ENCODE measurements around the gene MRPL32.

Gene MRPL32

DNA sequence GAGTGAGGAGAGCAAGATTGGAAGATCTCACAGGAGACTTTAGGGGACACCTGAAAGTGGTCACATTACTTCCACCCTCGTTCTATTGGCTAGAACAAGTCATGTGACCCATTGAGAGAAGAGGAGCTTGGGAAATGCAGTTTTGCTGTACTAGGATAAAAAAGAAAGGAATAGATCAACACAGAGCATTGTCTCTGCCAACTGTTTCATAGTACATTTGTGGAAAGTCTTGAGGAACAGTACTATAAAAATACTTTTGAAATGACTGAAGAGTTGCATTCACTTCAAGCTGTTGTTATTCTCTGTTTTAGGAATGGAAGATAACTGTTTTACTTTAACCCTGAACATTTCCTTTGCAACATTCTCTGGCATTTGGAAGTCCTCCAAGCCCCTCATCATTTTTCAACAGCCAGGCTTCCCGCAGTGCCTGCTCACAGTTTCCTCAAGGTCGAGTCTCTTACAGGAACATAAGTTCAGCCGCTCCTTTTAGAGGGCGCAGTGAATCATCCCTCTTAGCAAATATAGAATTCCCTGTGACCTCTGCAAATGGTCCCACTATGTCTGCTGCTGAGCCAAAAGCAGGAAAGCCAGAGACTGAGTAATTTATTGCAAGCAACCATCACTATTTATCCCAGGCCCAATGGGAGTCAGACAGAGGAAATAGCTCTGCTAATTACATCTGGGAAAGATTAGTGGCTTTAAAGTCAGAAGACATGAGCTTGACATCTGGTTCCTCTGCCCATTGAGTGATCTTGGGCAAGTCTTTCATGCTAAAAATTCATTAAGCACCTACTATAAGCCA is 40.7 kb downstream of the MRPL32 start:
- no peak for DNase-seq

DNA sequence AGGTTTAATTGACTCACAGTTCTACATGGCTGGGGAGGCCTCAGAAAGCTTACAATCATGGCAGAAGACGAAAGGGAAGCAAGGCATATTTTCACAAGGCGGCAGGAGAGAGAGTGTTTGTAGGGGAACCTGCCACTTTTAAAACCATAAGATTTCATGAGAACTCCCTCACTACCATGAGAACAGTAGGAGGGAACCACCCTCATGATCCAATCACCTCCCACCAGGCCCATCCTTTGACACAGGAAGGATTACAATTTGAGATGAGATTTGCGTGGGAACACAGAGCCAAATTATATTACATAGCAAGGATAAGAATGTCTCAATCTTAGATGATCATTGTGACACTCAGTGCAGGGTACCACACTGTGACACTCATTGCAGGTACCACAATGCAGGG is 44.2 kb downstream of the MRPL32 start:
- no peak for DNase-seq

DNA sequence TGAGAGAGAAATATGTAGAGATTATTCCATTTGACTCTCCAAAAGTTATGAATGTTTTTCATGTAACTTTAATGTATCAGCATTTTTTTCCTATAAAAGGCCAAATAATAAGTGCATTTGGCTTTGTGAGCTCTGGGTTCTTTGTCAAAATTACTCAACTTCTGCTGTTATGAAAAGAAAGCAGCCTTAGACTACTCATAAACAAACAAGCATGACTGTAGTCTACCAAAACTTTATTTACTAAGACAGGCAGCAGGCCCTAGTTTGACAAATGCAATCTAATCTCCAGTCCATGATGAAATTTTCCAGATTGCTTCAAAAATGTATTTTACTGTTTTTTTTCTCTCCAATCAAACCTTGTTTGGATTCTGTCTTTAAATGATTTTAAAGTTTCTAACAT is 46.3 kb downstream of the MRPL32 start:
- DNase-seq = no peak

DNA sequence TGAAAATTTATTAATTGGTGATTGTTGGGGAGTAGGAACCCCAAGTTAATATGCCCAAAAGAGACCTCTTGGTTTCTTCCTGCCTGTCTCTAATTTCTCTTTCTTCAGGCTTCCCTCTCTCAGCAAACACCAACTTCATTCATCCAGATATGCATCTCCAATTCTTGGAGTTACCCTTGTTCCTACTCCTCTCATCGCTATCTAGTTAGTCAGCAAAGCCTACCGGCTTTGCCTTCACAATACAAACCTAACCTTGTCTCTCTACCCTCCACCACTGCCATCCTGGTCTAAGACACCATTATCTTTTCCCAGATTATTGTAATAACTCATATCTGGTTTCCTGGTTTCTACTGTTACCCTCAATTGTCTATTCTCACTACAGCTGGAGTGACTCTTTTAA is 47.9 kb downstream of the MRPL32 start:
- DNase-seq = no peak

DNA sequence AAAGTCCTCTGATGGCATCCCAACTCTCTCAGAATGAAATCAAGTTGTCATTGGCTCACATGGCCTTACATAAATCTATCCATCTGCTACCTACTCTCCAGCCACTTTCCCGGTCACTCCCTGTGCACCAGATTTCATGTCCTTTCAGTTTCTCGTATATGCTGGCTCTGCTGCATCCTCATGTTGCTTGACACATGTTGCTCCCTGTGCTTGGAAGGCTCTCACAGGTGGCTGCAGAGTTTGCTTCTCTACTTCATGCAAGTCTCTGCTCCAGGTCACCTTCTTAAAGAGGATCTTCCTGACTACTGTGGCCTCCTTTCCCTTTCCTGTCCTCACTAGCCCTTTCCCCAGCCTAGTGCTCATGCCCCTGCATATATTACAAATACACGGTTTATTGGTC is 48.3 kb downstream of the MRPL32 start:
- no peak for DNase-seq

DNA sequence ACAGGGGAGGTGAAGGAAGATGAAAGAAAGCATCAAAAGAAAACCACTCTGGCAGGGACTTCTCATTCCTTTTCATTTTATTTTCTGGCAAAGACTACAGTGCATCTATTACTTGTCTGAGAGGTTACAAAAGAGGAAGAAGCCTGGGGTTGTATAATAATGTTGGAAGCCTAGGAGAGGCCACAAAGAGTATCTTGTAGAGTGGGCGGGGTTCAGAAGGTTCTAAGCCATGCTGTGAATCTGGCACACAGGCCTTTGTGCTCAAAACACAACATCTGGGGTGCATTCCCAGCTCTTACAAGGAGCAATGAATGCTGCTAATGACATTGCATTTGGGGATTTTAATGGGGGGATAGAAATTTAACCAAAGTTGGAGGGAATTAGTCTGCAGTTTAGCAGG is 49.4 kb downstream of the MRPL32 start:
- DNase-seq = no peak

DNA sequence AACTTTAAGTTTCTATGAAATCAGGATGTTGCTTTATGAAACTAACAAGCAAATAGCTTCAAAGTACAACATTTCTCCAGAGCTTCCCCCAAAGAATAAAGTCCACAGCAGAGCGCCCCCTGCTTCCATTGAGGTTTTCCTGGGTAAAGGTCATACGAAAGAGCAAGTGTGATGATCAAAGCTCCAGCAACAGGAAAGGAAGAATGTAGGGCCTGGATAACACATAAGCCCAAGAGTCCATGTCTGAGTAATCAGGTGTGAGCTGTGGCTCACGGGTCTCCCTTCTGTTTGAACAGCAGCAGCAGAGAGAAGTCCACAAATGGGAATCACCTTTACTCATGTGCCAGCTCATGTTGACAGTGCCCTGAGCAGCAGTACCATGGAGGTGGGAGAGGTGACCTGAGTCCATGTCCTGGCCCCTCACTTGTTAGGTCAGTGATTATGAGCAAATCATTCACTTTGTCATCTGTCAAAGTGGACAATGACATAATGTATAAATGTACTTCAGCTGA is 50.5 kb downstream of the MRPL32 start:
- DNase-seq = no peak

DNA sequence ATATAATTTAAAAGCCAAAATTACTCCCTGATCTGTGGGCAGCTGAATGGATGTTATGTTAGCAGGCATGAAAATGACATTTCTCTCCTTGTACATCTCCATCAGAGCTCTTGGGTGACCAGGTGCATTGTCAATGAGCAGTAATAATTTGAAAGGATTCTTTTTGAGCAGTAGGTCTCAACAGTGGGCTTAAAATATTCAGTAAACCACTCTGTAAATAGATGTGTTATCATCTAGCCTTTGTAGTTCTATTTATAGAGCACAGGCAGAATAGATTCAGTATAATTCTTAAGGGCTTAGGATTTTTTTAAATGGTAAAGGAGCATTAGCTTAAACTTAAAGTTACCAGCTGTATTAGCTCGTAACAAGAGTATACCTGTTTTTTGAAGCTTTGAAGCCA is 52.0 kb downstream of the MRPL32 start:
- no peak for DNase-seq

DNA sequence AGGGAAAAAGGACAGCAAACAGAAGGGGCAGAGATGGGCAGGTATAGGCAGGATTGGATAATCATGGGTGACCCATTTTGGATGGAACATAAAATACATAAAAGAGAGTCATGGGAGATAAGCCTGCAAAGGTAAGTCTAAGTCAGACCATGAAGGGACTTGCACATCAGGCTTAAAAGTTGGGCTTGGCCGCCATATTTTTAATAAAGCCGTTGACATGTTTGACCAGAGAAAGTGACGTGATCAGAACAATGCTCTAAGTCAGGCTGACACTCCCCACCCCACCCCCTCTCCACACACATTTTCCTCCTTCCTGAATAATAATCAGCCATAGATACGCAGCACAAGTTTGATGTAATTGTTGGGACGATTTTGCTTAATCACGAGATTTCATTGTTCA is 54.0 kb downstream of the MRPL32 start:
- DNase-seq = no peak

DNA sequence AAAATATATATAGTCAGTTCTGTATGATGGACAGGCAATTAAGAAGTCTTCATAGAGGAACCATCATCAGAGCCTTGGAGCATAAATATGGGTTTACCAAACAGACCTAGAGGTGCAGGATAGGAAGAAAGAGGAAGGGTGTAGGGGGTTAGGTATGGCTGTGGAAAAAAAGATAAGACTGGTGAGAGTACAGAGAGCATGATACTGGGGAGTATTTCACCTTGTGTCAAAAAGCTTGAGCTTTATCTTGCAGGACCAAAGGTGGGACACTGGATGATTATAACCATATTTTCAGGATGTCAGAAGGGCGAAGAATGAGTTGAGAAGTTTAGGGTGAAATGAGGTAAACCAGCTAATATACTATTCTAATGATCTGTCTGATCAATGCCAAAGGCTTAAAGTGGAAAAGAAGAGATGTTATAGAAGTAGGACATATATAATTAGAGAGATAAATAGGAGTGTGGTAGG is 54.6 kb downstream of the MRPL32 start:
- DNase-seq = no peak
